ENCODE data around the gene AVPR1B.
"Not testable (repeated sequence)": the region's sequence is repeated elsewhere in the genome, so short reads cannot be mapped to it uniquely, and the experiment has no call there.

AVPR1B gene

DNA sequence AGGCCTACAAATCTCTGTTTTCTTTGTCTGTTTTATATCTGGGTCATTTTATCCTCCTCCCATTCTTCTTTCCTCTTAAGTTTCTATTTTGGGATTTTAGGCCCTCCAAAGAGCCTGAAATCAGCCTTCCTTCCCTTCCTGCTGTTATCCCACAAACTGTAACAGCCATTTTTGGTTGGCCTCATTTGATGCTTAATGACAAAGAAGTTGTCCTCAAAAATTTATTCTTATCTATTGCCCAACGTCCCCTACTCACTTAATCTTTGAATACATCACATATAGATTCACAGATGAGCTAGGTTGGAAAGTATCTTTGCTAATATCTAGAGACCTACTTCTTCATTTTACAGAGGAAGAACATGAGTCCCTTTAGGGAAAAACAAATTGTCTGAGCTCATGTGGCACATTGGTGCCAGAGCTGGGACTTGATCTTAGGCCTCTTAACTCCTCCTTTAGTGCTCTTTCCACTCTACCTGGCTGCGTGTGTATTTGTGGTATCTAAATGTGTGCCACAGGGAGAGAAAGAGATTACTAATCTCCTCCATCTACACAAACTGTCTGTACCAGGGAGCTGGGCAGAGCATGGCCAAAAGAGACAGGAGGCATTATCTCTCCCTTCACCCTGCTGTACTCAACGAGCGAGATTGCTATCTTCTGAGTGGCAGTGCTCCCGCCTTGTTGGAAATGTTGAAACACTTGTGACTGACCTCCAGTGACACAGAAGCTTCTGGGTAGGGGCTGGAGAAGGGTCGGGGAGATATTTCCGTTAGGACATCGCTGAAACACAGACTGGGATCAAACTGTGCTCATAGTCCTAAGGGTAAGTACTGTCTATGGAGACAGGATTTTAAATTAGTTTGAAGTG lies 34.1 kb downstream of the AVPR1B start:
- FAIRE-seq, result no peak
- DNase-seq (ENCODE audit: low spot score), result no peak

DNA sequence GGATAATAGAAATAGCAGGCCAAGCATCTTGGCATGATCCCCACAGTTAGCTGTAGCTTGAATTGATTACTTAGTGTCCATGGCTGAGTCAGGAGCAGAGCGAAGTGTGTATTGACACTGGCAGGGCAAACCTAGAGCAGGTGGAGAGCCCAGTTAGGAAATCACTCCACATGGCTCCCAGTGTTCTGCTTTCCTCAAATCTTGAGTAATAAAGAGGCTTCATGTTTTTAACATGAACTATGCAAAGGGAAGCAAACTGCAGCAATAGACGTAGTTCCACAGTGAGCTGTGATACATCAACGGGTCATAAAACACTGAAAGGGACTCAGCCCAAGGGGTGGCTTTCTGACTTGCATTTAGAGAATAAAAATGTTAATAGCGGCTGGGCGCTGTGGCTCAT lies 35.3 kb downstream of the AVPR1B start:
- FAIRE-seq, result no peak
- DNase-seq (ENCODE audit: low spot score), result no peak

DNA sequence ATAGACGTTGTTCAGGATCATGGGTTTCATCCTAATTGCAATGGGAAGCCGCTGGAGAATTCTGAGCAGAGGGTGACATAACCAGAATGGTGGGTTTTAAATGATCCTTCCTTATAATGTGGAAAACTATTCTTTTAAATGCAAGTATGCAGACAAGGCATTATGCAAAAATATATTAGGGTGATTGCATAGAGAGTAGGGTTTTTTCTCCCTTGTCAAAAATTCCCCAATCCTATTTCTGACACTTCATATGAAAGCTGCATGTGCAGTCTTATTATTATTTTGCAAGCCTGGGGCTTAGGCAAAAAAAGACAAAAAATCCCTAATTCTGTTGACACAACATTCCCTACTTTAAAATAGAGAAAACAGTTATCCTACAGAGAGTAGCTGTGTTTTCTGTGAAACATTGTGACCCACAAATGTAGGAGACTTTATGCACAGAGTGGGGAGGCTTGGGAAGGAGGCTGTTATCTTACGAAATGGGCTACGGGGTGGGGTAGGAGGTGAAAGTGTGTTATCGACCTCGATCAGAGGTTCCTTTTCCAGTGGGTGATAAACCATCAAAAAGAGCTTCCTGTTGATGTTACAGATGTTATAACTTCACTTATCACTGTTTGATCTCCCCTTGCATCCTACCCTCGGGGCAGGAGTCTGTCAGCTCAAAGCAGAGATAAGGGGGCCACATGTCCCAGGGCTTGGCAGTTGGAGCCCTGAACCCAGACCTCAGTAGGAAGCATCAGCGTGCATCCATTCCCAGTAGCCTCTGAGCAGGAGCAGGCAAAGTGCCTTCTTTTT lies 37.0 kb downstream of the AVPR1B start:
- DNase-seq (ENCODE audit: low spot score), result no peak
- FAIRE-seq, result no peak

DNA sequence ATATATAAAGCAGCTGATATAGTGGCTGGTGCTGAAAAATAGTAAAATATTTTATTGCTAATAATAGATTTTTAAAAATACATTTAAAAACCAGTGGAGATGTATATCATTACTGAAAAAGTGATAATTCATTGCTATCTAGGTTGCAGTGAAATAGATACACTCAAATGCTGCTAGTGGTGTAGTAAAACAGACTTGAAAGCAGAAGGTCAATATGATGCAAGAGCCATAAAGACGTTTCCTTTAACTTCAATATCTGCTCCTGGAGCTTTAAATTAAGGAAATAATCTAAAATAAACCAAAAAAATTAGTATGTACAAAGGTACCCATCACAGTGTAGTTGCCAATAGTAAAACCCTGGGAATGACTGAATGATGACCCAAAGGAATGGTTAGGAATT lies 38.1 kb downstream of the AVPR1B start:
- FAIRE-seq, result no peak
- no peak for DNase-seq (ENCODE audit: low spot score)

- FAIRE-seq (no peak), DNase-seq (ENCODE audit: low spot score) (no peak)
Observed at GRCh38 chr1:206075786-206076755, 41.1 kb downstream of the AVPR1B start.

DNA sequence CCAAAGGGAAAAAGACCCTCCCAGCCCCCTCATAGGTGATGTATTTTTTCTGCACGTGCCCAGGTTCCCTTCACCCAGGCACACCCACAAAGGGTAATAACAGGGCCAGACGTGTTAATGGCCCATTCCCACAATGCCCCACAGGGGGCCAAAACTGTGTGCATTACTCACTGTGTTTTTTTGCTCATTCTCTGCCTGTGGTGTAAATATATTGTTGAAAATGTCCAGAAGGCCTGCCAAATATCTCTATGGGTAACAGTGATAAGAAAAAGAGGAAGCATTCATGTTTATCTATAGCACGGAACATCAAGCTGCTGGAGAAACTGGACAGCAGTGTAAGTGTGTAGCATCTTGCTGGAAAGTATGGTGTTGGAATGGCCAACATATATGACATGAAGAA lies 42.3 kb downstream of the AVPR1B start:
- DNase-seq (ENCODE audit: low spot score) (no peak), FAIRE-seq (no peak)

DNA sequence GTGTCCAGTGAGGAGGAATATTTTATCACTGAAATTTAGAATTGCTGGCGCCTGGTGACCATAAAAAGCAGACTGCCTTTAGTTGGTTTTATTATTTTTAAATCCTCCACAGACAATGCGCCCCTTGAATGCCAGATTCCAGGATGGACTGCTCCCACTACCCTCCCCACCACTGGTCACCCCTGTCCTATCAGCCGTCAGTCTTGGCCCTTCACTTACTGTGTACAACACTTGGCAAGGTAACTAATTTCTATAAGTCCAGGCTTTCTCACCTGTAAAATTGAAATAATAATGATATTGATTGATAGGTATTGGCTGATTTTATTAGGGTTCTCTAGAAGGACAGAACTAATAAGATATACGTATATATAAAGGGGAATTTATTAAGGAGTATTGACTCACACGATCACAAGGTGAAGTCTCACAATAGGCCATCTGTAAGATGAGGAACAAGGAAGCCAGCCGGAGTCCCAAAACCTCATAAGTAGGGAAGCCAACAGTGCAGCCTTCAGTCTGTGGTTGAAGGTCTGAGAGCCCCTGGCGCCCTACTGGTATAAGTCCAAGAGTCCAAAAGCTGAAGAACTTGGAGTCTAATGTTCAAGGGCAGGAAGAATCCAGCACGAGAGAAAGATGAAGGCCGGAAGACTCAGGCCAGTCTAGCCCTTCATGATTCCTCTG lies 46.4 kb downstream of the AVPR1B start:
- no peak for FAIRE-seq
- no peak for DNase-seq (ENCODE audit: low spot score)

- no peak for FAIRE-seq
Observed at GRCh38 chr1:206068314-206068713, 48.9 kb downstream of the AVPR1B start.

GRCh38 chr1:206067486-206068227 lies 49.5 kb downstream of the AVPR1B start:
- FAIRE-seq (no peak), DNase-seq (ENCODE audit: low spot score) (no peak)

More at GRCh38 chr1:206068314-206068713, 48.9 kb downstream of the AVPR1B start:
- DNase-seq (ENCODE audit: low spot score), result no peak

DNA sequence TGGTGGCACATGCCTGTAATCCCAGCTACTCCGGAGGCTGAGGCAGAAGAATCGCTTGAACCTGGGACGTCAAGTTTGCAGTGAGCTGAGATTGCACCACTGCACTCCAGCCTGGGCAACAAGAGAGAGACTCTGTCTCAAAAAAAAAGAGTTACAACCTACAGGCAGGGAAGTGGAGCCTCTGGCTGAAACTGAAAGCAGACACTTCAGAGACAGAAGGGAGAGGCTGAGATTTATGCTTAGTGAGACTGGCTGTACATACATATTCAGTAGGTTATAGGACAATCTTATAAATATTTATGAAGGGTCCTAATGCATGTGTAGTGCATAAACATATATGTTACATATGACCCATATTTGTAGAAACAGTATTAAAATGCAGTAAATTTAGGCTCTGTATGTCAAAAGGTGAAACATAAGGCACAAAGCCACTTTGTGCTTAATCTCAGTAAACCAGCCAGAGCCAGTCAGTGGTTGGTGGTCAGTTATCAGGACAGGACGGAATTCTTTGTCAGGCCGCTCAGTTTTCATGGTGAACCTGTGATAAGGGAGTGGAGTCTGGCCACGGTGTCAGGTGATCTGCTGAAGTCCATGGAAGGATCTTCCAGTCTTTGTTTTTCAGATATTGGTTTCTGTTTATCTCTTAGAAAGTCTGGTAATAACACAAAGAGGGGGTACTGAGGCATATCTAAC lies 50.6 kb downstream of the AVPR1B start:
- FAIRE-seq (no peak), DNase-seq (ENCODE audit: low spot score) (no peak)

GRCh38 chr1:206065547-206066145 lies 51.5 kb downstream of the AVPR1B start:
- FAIRE-seq (no peak), DNase-seq (ENCODE audit: low spot score) (no peak)

DNA sequence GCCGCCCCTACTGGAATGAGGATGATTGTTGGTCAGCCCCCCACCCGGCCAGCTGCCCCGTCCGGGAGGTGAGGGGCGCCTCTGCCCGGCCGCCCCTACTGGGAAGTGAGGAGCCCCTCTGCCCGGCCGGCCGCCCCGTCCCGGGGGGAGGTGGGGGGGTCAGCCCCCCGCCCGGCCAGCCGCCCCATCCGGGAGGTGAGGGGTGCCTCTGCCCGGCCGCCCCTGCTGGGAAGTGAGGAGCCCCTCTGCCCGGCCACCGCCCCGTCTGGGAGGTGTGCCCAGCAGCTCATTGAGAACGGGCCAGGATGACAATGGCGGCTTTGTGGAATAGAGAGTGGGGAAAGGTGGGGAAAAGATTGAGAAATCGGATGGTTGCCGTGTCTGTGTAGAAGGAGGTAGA lies 52.7 kb downstream of the AVPR1B start:
- FAIRE-seq; DNase-seq (ENCODE audit: low spot score): not testable (repeated sequence)

DNA sequence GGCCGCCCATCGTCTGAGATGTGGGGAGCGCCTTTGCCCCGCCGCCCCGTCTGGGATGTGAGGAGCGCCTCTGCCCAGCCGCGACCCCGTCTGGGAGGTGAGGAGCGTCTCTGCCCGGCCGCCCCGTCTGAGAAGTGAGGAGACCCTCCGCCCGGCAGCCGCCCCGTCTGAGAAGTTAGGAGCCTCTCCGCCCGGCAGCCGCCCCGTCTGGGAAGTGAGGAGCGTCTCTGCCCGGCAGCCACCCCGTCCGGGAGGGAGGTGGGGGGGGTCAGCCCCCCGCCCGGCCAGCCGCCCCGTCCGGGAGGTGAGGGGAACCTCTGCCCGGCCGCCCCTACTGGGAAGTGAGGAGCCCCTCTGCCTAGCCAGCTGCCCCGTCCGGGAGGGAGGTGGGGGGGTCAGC lies 53.2 kb downstream of the AVPR1B start:
- not testable (repeated sequence) for DNase-seq (ENCODE audit: low spot score); FAIRE-seq

DNA sequence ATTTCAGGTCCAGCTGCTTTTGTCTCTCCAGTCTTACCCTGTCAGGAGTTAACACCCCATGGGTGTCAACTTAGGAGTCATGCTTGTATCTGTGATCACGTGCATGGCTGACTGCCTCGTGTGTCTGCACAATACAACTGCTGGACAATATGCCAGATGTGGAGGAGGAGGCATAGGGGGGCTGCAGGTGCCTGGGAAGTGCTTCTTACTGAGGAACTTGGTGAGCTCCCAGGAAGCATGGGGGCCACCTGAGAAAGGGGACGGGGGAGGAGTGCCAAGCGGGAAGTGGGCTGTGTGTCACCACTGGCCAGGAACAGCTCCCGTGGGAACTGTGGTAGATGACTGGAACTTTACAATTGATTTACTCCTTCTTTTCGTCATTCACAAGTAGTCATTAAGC lies 54.7 kb downstream of the AVPR1B start:
- peak; percentile 41 for DNase-seq (ENCODE audit: low spot score)
- FAIRE-seq, result no peak

DNA sequence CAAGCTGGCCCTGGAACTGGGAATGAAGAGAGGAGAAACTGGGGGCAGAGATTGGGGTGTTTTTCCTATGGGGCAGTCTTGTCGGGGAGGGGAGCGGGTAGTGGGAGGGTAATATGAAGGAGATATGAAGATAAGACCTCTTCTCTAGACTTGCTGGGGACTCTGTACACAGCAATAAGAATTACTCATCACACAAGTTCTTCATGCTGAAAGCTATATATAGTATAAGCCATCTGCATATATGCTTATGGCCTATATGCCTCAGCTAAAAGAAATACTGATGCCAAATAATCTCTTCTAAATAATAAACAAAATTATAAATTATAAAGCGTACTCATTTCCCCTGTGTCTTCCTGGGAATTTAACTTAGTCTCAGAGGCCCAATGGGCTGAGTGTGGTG lies 56.3 kb downstream of the AVPR1B start:
- no peak for DNase-seq (ENCODE audit: low spot score)
- no peak for FAIRE-seq
